ENCODE results near the gene MYDGF.
"Not testable (repeated sequence)": the region's sequence is repeated elsewhere in the genome, so short reads cannot be mapped to it uniquely, and the experiment has no call there.

MYDGF gene

GRCh38 chr19:4669723-4670480 lies at the start of gene MYDGF:
TSS of gene MYDGF (minus strand) at chr19:4670342. CDS start at chr19:4670334, 8 bp downstream.
- DNase-seq = peak; percentile 31

- no peak for DNase-seq
Observed at GRCh38 chr19:4719499-4719866, 49.3 kb upstream of the MYDGF start.

- DNase-seq = no peak
Observed at GRCh38 chr19:4717966-4718701, 48.0 kb upstream of the MYDGF start.

GRCh38 chr19:4717191-4717965 lies 47.2 kb upstream of the MYDGF start:
- no peak for DNase-seq

- no peak for DNase-seq
Observed at GRCh38 chr19:4715529-4716221, 45.5 kb upstream of the MYDGF start.

- DNase-seq = not testable (repeated sequence)
Observed at GRCh38 chr19:4715178-4715528, 45.0 kb upstream of the MYDGF start.

GRCh38 chr19:4714016-4714415 lies 43.9 kb upstream of the MYDGF start:
- DNase-seq = no peak

GRCh38 chr19:4713384-4713951 lies 43.3 kb upstream of the MYDGF start:
- no peak for DNase-seq

- DNase-seq = no peak
Observed at GRCh38 chr19:4712771-4713170, 42.6 kb upstream of the MYDGF start.

- no peak for DNase-seq
Observed at GRCh38 chr19:4711211-4711610, 41.1 kb upstream of the MYDGF start.

GRCh38 chr19:4710281-4710600 lies 40.1 kb upstream of the MYDGF start:
- no peak for DNase-seq

- no peak for DNase-seq
Observed at GRCh38 chr19:4709440-4710280, 39.5 kb upstream of the MYDGF start.

GRCh38 chr19:4707956-4708650 lies 38.0 kb upstream of the MYDGF start:
- no peak for DNase-seq

GRCh38 chr19:4707322-4707721 lies 37.2 kb upstream of the MYDGF start:
- no peak for DNase-seq

GRCh38 chr19:4705413-4706131 lies 35.4 kb upstream of the MYDGF start:
- no peak for DNase-seq

GRCh38 chr19:4704317-4704673 lies 34.2 kb upstream of the MYDGF start:
- no peak for DNase-seq

- DNase-seq = no peak
Observed at GRCh38 chr19:4703671-4704316, 33.7 kb upstream of the MYDGF start.

GRCh38 chr19:4702764-4703163 lies 32.6 kb upstream of the MYDGF start:
- no peak for DNase-seq

GRCh38 chr19:4701557-4701956 lies 31.4 kb upstream of the MYDGF start:
- DNase-seq = no peak

- no peak for DNase-seq
Observed at GRCh38 chr19:4700693-4700970, 30.5 kb upstream of the MYDGF start.

Data from NCI-H1436 treated with DMSO at 0.1 percent for 48 hours (cell line).